ENCODE results near the gene RPL23. TPM values are rescaled to one million over a fixed set of nuclear protein-coding genes. Genes with fewer than 3 reads are reported as not detected.
A peak's percentile ranks its signal among the peaks of the same experiment; 100 is the strongest.

RPL23 gene
- total and polyA plus RNA-seq, 9 of the 15 experiments (the other 6 are each of a cell fraction or from before 2014, with no cell fraction given): 1,745 to 3,667 (median 3,096) TPM

- intact Hi-C loops (cut with micrococcal nuclease): no loop called here
- Histone ChIP-seq H3K36me3 (ENCODE audit: control insufficient read depth, insufficient read depth, low read length) (peaks cover 50% of the 10 kb centered on the region), H3K27me3 (ENCODE audit: control insufficient read depth in 2 of 2, insufficient read depth in 2 of 2, low read length in 2 of 2) (no peaks in the 10 kb centered on the region), H3K9me3 (replicated peaks; ENCODE audit: control insufficient read depth, insufficient read depth, low read depth, low read length) (no peaks in the 10 kb centered on the region), H2AFZ (ENCODE audit: low read depth, low read length) (peak overlapping the region; percentile 90), H4K20me1 (replicated peaks; ENCODE audit: control insufficient read depth, insufficient read depth, low read length) (peaks cover 10% of the 10 kb centered on the region; the same call in 1 of the 2 replicates), H3K4me1 (replicated peaks in 1 of 2; ENCODE audit: control insufficient read depth in 2 of 2, insufficient read depth in 2 of 2, low read length in 2 of 2) (peaks cover 20% of the 10 kb centered on the region in 2 experiments), H3K9me1 (ENCODE audit: control insufficient read depth, insufficient read depth, low read length) (no peaks in the 10 kb centered on the region), H3K4me3 (peak overlapping the region; percentile 87), H3K4me2 (ENCODE audit: insufficient read depth, low read length) (peak overlapping the region; percentile 93), H3K27ac (ENCODE audit: extremely low read depth, low read depth, low read length) (peak overlapping the region; percentile 82), H3K79me2 (ENCODE audit: control insufficient read depth, insufficient read depth, low read length) (peaks cover 38% of the 10 kb centered on the region), H3K9ac (ENCODE audit: insufficient read depth in 1 of 2, low read depth in 2 of 2, low read length in 2 of 2) (peak overlapping the region; percentile 74 to 96)
- ChIA-PET POLR2A (interaction anchor here (0.6 to 2.5 kb wide), 8 partner anchors 11 to 94 kb away, joined by 3 to 19 read pairs (median 4); partner anchors contain the start of genes CWC25, MLLT6 and RPL23), CTCF (ENCODE audit: low intra/inter-chr PET ratio) (no interaction called here)
- FAIRE-seq (no peak), ATAC-seq (peak; percentile 58), DNase-seq (ENCODE audit: extremely low read depth in 1 of 4, low spot score in 3 of 4) (peak; percentile 61 to 84 (median 72))
- WGBS (ENCODE audit: insufficient coverage, low coverage, missing lambda C conversion rate): under 1% methylated on average over 27 of the region's 53 CpGs
- in situ Hi-C loops (cut with MboI): no loop called here
- no TSS peak for BruUV-seq (replicated peaks)
- peak; percentile 80; the same call in 1 of the 2 replicates for TF ChIP-seq HDGF (IDR thresholded peaks at IDR 0.05)
- TF ChIP-seq PHF8 (IDR thresholded peaks at IDR 0.05; ENCODE audit: borderline replicate concordance, low read length): peak; percentile 49; the same call in 1 of the 2 replicates
- peak; percentile 32 for TF ChIP-seq KDM5B (IDR thresholded peaks at IDR 0.05; ENCODE audit: insufficient replicate concordance, low read depth, low read length)
- peak; percentile 55 for TF ChIP-seq HNRNPLL (IDR thresholded peaks at IDR 0.05; ENCODE audit: low read depth, low read length, poor library complexity, severe bottlenecking)
- TF ChIP-seq HMGN3 (IDR thresholded peaks at IDR 0.05; ENCODE audit: borderline replicate concordance, extremely low read depth, insufficient read length, low read depth, low read length): peak; percentile 4
- peak; percentile 62 for TF ChIP-seq SAP30 (IDR thresholded peaks at IDR 0.05; ENCODE audit: borderline replicate concordance, insufficient read depth, low read depth, low read length, poor library complexity, severe bottlenecking)
- no peak for TF ChIP-seq TCFL5 (CRISPR knock-in tag; conservative IDR thresholded peaks at IDR 0.05)
- TF ChIP-seq MAZ (CRISPR knock-in tag; conservative IDR thresholded peaks at IDR 0.05 in 1 of 2, IDR thresholded peaks at IDR 0.05 in 1 of 2): peak in 1 of 2 experiments; percentile 68; a peak in 1 of 4 replicates
- peak; percentile 50; the same call in 1 of the 2 replicates for TF ChIP-seq SAFB (IDR thresholded peaks at IDR 0.05; ENCODE audit: borderline replicate concordance, low read depth, low read length)
- TF ChIP-seq, protein P1, sequence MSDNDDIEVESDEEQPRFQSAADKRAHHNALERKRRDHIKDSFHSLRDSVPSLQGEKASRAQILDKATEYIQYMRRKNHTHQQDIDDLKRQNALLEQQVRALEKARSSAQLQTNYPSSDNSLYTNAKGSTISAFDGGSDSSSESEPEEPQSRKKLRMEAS (CRISPR knock-in tag; IDR thresholded peaks at IDR 0.05): peak; percentile 65
- TF ChIP-seq POLR2G (IDR thresholded peaks at IDR 0.05; ENCODE audit: low read depth, low read length): peak; percentile 44; the same call in 1 of the 2 replicates
- peak; percentile 20; the same call in 1 of the 2 replicates for TF ChIP-seq CREM (IDR thresholded peaks at IDR 0.05; ENCODE audit: low read depth)
- TF ChIP-seq CGGBP1 (CRISPR knock-in tag; IDR thresholded peaks at IDR 0.05): peak; percentile 24; the same call in 1 of the 2 replicates
- no peak for TF ChIP-seq ATF1 (CRISPR knock-in tag; IDR thresholded peaks at IDR 0.05)
- TF ChIP-seq ATF1 (tag; IDR thresholded peaks at IDR 0.05): no peak
- TF ChIP-seq MBD2 (IDR thresholded peaks at IDR 0.05; ENCODE audit: borderline replicate concordance, low read depth): 0 out of 2 replicates have a peak, but pooled peaks have one; percentile 17
- TF ChIP-seq NONO (IDR thresholded peaks at IDR 0.05; ENCODE audit: low read depth in 2 of 2, low read length in 1 of 2): peak in 1 of 2 experiments; percentile 92; a peak in 3 of 4 replicates
- TF ChIP-seq NRF1 (conservative IDR thresholded peaks at IDR 0.05 in 1 of 2, IDR thresholded peaks at IDR 0.05 in 1 of 2): peak; percentile 17 to 55; a peak in 2 of 4 replicates
Observed at GRCh38 chr17:38798614-38799500, 54.7 kb downstream of the RPL23 start.
